Right lobe of liver (tissue), 4 donors: ENCODE results near the gene SPON1.

Source experiments
- CTCF ChIP-seq, 4 donors: fragments of 200-600 bp in 3 of 4; fragments of 450-650 bp in 1 of 4; IDR thresholded peaks; one replicate each; pipeline versions ENCODE4 v1.5.1 to v1.8.0; 2016 to 2022; ENCODE audit warnings: antibody characterized with exemption in 4 of 4, mild to moderate bottlenecking in 2 of 4
- POLR2A ChIP-seq: fragments of 450-650 bp; IDR thresholded peaks from one replicate; pipeline ENCODE4 v1.6.1; 2017; ENCODE audit warnings: antibody characterized with exemption, mild to moderate bottlenecking
- donor health status: DM: no; HTN: no; CAD: no.
- donor health status: DM: no; HTN: no; CAD: no.
- donor health status: DM: no; HTN: yes; CAD: no.

- TF ChIP-seq CTCF (IDR thresholded peaks at IDR 0.05) (no peak), POLR2A (no peak)
Observed at GRCh38 chr11:14105446-14105845, 142.9 kb downstream of the SPON1 start.
